ENCODE results near the gene CFAP251.
A peak's percentile ranks its signal among the peaks of the same experiment; 100 is the strongest.
"Not testable (repeated sequence)": the region's sequence is repeated elsewhere in the genome, so short reads cannot be mapped to it uniquely, and the experiment has no call there.

The CFAP251 gene

GRCh38 chr12:122032580-122032979 lies 114.2 kb downstream of the CFAP251 start:
- Histone ChIP-seq H3K27ac (ENCODE audit: poor library complexity, severe bottlenecking) (no peak overlapping the region), H3K27me3 (ENCODE audit: insufficient read depth, poor library complexity, severe bottlenecking) (no peaks in the 10 kb centered on the region), H3K36me3 (ENCODE audit: low read depth) (peaks cover 38% of the 10 kb centered on the region), H3K9me3 (ENCODE audit: severe bottlenecking) (no peaks in the 10 kb centered on the region), H3K4me1 (ENCODE audit: insufficient read depth, poor library complexity, severe bottlenecking) (peaks cover 28% of the 10 kb centered on the region), H3K4me3 (ENCODE audit: severe bottlenecking) (no peak overlapping the region)
- DNase-seq (ENCODE audit: low spot score) (no peak), ATAC-seq (ENCODE audit: low read depth) (no peak)
- TF ChIP-seq CTCF (IDR thresholded peaks at IDR 0.05; ENCODE audit: poor library complexity, severe bottlenecking) = no peak

- DNase-seq (ENCODE audit: low spot score) = no peak
- H3K36me3 ChIP-seq (ENCODE audit: low read depth) = peaks cover 55% of the 10 kb centered on the region
Observed at GRCh38 chr12:122035292-122035691, 116.9 kb downstream of the CFAP251 start.

GRCh38 chr12:122036153-122036552 lies 117.8 kb downstream of the CFAP251 start:
- no peak for TF ChIP-seq CTCF (IDR thresholded peaks at IDR 0.05; ENCODE audit: poor library complexity, severe bottlenecking)
- ATAC-seq (ENCODE audit: low read depth) (no peak), DNase-seq (ENCODE audit: low spot score) (no peak)
- Histone ChIP-seq H3K36me3 (ENCODE audit: low read depth) (peaks cover 57% of the 10 kb centered on the region), H3K4me3 (ENCODE audit: severe bottlenecking) (no peak overlapping the region), H3K4me1 (ENCODE audit: insufficient read depth, poor library complexity, severe bottlenecking) (peaks cover 7% of the 10 kb centered on the region), H3K27me3 (ENCODE audit: insufficient read depth, poor library complexity, severe bottlenecking) (no peaks in the 10 kb centered on the region), H3K9me3 (ENCODE audit: severe bottlenecking) (no peaks in the 10 kb centered on the region), H3K27ac (ENCODE audit: poor library complexity, severe bottlenecking) (peak overlapping the region; percentile 22)

More at GRCh38 chr12:122035292-122035691, 116.9 kb downstream of the CFAP251 start:
- Histone ChIP-seq H3K4me3 (ENCODE audit: severe bottlenecking) (no peak overlapping the region), H3K27ac (ENCODE audit: poor library complexity, severe bottlenecking) (peak overlapping the region; percentile 22), H3K9me3 (ENCODE audit: severe bottlenecking) (no peaks in the 10 kb centered on the region), H3K27me3 (ENCODE audit: insufficient read depth, poor library complexity, severe bottlenecking) (no peaks in the 10 kb centered on the region), H3K4me1 (ENCODE audit: insufficient read depth, poor library complexity, severe bottlenecking) (peaks cover 8% of the 10 kb centered on the region)
- peak; percentile 48; the same call in 2 of the 3 replicates for ATAC-seq (ENCODE audit: low read depth)
- TF ChIP-seq CTCF (IDR thresholded peaks at IDR 0.05; ENCODE audit: poor library complexity, severe bottlenecking) = no peak

GRCh38 chr12:122040579-122041386 lies 122.4 kb downstream of the CFAP251 start:
- no peaks in the 10 kb centered on the region for H3K27me3 ChIP-seq (ENCODE audit: insufficient read depth, poor library complexity, severe bottlenecking)
- H3K36me3 ChIP-seq (ENCODE audit: low read depth) = peaks cover 59% of the 10 kb centered on the region
- ATAC-seq (ENCODE audit: low read depth) (no peak), DNase-seq (ENCODE audit: low spot score) (no peak)
- no peak for TF ChIP-seq CTCF (IDR thresholded peaks at IDR 0.05; ENCODE audit: poor library complexity, severe bottlenecking)
- no peak overlapping the region for H3K27ac ChIP-seq (ENCODE audit: poor library complexity, severe bottlenecking)
- H3K4me1 ChIP-seq (ENCODE audit: insufficient read depth, poor library complexity, severe bottlenecking) = no peaks in the 10 kb centered on the region
- H3K9me3 ChIP-seq (ENCODE audit: severe bottlenecking) = no peaks in the 10 kb centered on the region
- no peak overlapping the region for H3K4me3 ChIP-seq (ENCODE audit: severe bottlenecking)

GRCh38 chr12:122041458-122041857 lies 123.1 kb downstream of the CFAP251 start:
- not testable (repeated sequence) for H3K9me3 ChIP-seq (ENCODE audit: severe bottlenecking); ATAC-seq (ENCODE audit: low read depth); DNase-seq (ENCODE audit: low spot score); H3K27ac ChIP-seq (ENCODE audit: poor library complexity, severe bottlenecking); H3K27me3 ChIP-seq (ENCODE audit: insufficient read depth, poor library complexity, severe bottlenecking); H3K4me3 ChIP-seq (ENCODE audit: severe bottlenecking); H3K4me1 ChIP-seq (ENCODE audit: insufficient read depth, poor library complexity, severe bottlenecking)
- peaks cover 59% of the 10 kb centered on the region for H3K36me3 ChIP-seq (ENCODE audit: low read depth)
